HL-60 (cell line): ENCODE data around the gene ITPK1.

ENCODE experiments used
- DNase-seq, 2 experiments: peaks; one replicate each; pipeline ENCODE4 v3.0.0-alpha.2; 2010 to 2020; ENCODE audit warnings: low read depth in 1 of 2, low spot score in 1 of 2
- H3K27ac ChIP-seq: fragments of 250-450 bp; sonication (Bioruptor Pico); replicated peaks from 2 replicates; pipeline ENCODE4 v1.5.1; 2020; ENCODE audit warnings: mild to moderate bottlenecking, moderate library complexity
- H3K27me3 ChIP-seq: fragments of 250-450 bp; sonication (Bioruptor Pico); 2 replicates; pipeline ENCODE4 v1.5.1; 2021; ENCODE audit warnings: mild to moderate bottlenecking, moderate library complexity; ENCODE audit not compliant: insufficient read depth, poor library complexity, severe bottlenecking
- H3K4me3 ChIP-seq: replicated peaks from 2 replicates; pipeline ENCODE4 v1.5.1; 2011; ENCODE audit warnings: mild to moderate bottlenecking, control low read depth, low read length; ENCODE audit not compliant: insufficient read depth
- CTCF ChIP-seq: IDR thresholded peaks from one replicate; pipeline ENCODE4 v1.5.1; 2011; ENCODE audit warnings: low read length, control low read depth, inconsistent platforms; ENCODE audit not compliant: insufficient read depth
- GABPA ChIP-seq: IDR thresholded peaks from 2 replicates; pipeline ENCODE4 v1.6.1; 2012; ENCODE audit warnings: low read depth
- POLR2AphosphoS5 ChIP-seq: IDR thresholded peaks from 2 replicates; pipeline ENCODE4 v1.6.1; 2012; ENCODE audit warnings: low read depth
- REST ChIP-seq: IDR thresholded peaks from 2 replicates; pipeline ENCODE4 v1.6.1; 2012; ENCODE audit warnings: low read depth; ENCODE audit not compliant: insufficient replicate concordance
- SPI1 ChIP-seq: IDR thresholded peaks from 2 replicates; pipeline ENCODE4 v1.6.1; 2012; ENCODE audit warnings: low read depth, mild to moderate bottlenecking, borderline replicate concordance

Gene ITPK1

GRCh38 chr14:93019970-93020369, 95.8 kb downstream of the ITPK1 start:
- DNase-seq = no peak
- no peak for TF ChIP-seq REST
- TF ChIP-seq SPI1 = no peak
- no peak for TF ChIP-seq POLR2AphosphoS5
- H3K27me3 ChIP-seq = no peaks in the 10 kb centered on the region
- H3K4me3 ChIP-seq = no peak overlapping the region
- no peak overlapping the region for H3K27ac ChIP-seq

- DNase-seq = no peak
Observed at GRCh38 chr14:93019367-93019843, 96.3 kb downstream of the ITPK1 start.

GRCh38 chr14:93018366-93018765, 97.4 kb downstream of the ITPK1 start:
- Histone ChIP-seq H3K4me3 (no peak overlapping the region), H3K27ac (no peak overlapping the region), H3K27me3 (no peaks in the 10 kb centered on the region)
- DNase-seq = no peak
- TF ChIP-seq REST (no peak), POLR2AphosphoS5 (no peak)

More at GRCh38 chr14:93019367-93019843, 96.3 kb downstream of the ITPK1 start:
- Histone ChIP-seq H3K27me3 (no peaks in the 10 kb centered on the region), H3K4me3 (no peak overlapping the region), H3K27ac (no peak overlapping the region)
- no peak for TF ChIP-seq SPI1
- no peak for TF ChIP-seq REST

- no peak overlapping the region for H3K4me3 ChIP-seq
- no peak for TF ChIP-seq CTCF
- TF ChIP-seq SPI1 = no peak
- TF ChIP-seq POLR2AphosphoS5 = no peak
- TF ChIP-seq GABPA = no peak
- TF ChIP-seq REST = no peak
- H3K27me3 ChIP-seq = no peaks in the 10 kb centered on the region
- no peak overlapping the region for H3K27ac ChIP-seq
- no peak for DNase-seq
Observed at GRCh38 chr14:93017898-93018297, 97.8 kb downstream of the ITPK1 start.
